Stomach smooth muscle (tissue), 2 donors: ENCODE measurements around the gene HMCES.

Source experiments
- H3K27ac ChIP-seq: one replicate; pipeline ENCODE4 v1.7.0; 2013; ENCODE audit warnings: mild to moderate bottlenecking, low read length, inconsistent platforms
- H3K27me3 ChIP-seq, 2 donors: one replicate each; pipeline ENCODE4 v1.7.0; 2013; ENCODE audit warnings: low read length in 2 of 2; ENCODE audit not compliant: insufficient read depth in 2 of 2, control insufficient read depth in 1 of 2
- H3K36me3 ChIP-seq, 2 donors: one replicate each; pipeline ENCODE4 v1.7.0; 2013; ENCODE audit warnings: low read length in 2 of 2; ENCODE audit not compliant: control insufficient read depth in 2 of 2, insufficient read depth in 2 of 2
- H3K4me1 ChIP-seq: one replicate; pipeline ENCODE4 v1.7.0; 2013; ENCODE audit warnings: low read length; ENCODE audit not compliant: control insufficient read depth, insufficient read depth
- H3K4me3 ChIP-seq, 2 donors: one replicate each; pipeline ENCODE4 v1.7.0; 2013; ENCODE audit warnings: low read length in 2 of 2
- H3K9ac ChIP-seq, 2 donors: one replicate each; pipeline ENCODE4 v1.7.0; 2013; ENCODE audit warnings: low read length in 2 of 2, mild to moderate bottlenecking in 1 of 2
- H3K9me3 ChIP-seq, 2 donors: one replicate each; pipeline ENCODE4 v1.7.0; 2013; ENCODE audit warnings: low read length in 2 of 2; ENCODE audit not compliant: control insufficient read depth in 2 of 2
- donor health status: healthy.
- donor health status: Pancreatic carcinoma.

Gene HMCES

DNA sequence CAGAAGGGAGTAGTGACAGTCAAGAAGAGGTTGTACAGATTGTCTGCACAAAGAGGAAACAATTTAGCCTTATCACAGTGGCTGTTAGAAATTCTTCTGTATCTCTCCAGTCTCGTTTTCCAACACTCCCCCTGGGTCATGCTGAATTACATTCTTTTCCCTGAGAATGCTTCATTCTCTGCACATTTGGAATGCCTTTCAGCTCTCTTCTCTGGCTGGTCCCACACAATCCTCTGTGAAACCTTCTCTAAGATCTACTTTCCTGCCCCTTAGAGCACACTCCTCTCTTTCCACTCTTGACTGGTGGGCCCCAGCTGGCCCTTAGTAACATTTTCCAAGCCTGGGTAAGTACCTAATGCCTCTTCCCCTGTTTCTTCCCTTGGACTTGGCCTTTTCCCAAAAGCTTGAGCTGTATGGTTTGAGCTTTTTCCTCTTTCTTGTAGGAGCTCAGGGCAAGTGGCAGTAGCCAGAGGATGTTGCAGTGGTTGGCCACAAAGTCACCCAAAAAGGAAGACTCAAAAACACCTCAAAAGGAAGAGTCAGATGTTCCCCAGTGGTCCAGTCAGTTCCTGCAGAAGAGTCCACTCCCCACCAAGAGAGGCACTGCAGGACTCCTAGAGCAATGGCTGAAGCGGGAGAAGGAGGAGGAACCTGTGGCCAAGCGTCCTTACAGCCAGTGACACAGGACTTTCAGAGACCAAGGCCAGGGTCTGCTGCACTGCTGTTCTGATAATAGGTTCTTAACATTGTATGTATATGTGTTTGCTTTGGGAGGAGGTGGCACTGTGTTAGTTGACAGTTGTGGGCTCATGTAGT is 25.7 kb downstream of the HMCES start:
- H3K27me3 ChIP-seq = no peaks in the 10 kb centered on the region
- H3K4me1 ChIP-seq = peaks cover 10% of the 10 kb centered on the region
- peaks cover 11 to 25% of the 10 kb centered on the region in 2 donors for H3K36me3 ChIP-seq
- no peak overlapping the region for H3K4me3 ChIP-seq
- H3K9me3 ChIP-seq = no peaks in the 10 kb centered on the region
- H3K9ac ChIP-seq = no peak overlapping the region
- H3K27ac ChIP-seq = peak overlapping the region; percentile 24

DNA sequence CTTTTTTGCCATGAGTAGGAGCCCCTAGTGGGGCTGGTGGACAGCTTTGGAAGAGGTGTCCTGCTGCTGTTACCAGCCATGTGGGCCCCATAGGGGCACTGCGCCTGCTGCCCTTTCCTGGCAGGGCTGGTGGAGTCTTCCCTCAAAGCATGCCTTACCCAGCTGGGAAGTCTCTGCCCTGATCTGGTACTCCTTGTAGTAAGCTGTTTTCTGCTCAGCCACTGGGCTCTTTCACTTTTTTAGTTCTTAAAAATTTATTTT is 26.2 kb downstream of the HMCES start:
- Histone ChIP-seq H3K27me3 (no peaks in the 10 kb centered on the region), H3K4me3 (no peak overlapping the region), H3K36me3 (peaks cover 11 to 23% of the 10 kb centered on the region in 2 donors), H3K9me3 (no peaks in the 10 kb centered on the region), H3K4me1 (peaks cover 10% of the 10 kb centered on the region), H3K27ac (peak overlapping the region; percentile 24), H3K9ac (no peak overlapping the region)

- H3K36me3 ChIP-seq = peaks cover 11 to 20% of the 10 kb centered on the region in 2 donors
Measured at GRCh38 chr3:129305592-129306091, 27.0 kb downstream of the HMCES start.

DNA sequence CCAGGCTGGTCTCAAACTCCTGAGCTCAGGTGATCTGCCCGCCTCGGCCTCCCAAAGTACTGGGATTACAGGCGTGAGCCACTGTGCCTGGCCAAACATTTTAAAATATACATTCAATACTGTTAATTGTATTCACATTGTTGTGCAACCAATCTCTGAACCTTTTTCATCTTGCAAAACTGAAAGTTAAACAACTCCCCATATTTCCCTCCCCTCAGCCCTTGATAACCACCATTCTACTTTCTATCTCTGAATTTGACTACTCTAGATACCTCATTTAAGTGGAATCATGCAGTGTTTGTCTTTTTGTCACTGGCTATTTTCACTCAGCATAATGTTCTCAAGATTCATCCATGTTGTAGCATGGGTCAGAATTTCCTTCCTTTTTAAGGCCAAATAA is 30.0 kb downstream of the HMCES start:
- no peak overlapping the region for H3K27ac ChIP-seq
- H3K4me1 ChIP-seq = peaks cover 11% of the 10 kb centered on the region
- H3K9ac ChIP-seq = no peak overlapping the region
- H3K27me3 ChIP-seq = no peaks in the 10 kb centered on the region
- no peak overlapping the region for H3K4me3 ChIP-seq
- H3K36me3 ChIP-seq = peaks cover 5 to 8% of the 10 kb centered on the region in 2 donors
- no peaks in the 10 kb centered on the region for H3K9me3 ChIP-seq

More at GRCh38 chr3:129305592-129306091, 27.0 kb downstream of the HMCES start:
- peak overlapping the region; percentile 21 to 71 for H3K4me3 ChIP-seq
- H3K27me3 ChIP-seq = no peaks in the 10 kb centered on the region
- H3K27ac ChIP-seq = peak overlapping the region; percentile 78
- peak overlapping the region; percentile 49 to 66 for H3K9ac ChIP-seq
- H3K9me3 ChIP-seq = no peaks in the 10 kb centered on the region
- peaks cover 10% of the 10 kb centered on the region for H3K4me1 ChIP-seq

DNA sequence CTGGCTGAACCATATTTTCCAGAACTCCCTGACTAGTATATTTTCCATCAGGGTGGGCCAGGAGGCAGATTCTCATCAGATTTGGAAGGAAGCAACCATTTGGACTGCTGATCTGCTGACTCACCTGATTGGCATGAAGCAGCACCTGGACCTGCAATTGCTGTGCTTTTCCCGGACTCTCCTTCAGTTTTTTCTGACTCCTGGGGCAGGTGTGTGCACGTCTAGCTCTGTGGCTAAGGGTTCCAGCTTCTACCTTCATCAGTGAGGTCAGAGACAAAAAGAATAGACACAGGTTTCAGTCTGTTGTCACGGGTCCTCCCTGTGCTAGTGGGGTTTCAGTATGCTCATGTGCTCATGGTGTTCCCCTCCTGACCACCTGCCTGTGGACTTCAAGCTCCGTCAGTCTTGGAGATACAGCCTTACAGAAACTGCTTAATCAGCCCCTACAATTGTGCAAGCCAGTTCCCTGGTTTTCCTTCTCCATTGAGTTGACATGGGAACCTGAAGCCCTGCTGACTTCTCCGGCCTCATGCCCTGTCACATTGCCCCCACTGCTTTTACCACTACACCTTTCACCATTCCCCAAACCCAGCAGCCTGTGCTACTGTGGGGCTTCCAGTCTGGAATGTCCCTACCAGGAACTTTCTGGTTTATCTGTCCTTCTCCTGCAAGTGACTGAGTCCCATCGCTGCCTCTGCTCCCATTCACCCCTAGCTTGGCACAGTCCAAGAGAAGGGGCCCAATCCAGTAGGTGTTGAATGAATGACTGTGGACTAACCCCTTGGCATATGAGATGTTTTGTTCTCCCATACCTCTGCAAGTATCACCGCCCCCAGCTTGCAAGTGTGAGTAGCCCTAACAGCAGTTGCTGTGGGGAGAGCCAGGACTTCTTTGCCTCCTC is 31.7 kb downstream of the HMCES start:
- H3K27me3 ChIP-seq = no peaks in the 10 kb centered on the region
- H3K4me3 ChIP-seq = no peak overlapping the region
- no peak overlapping the region for H3K27ac ChIP-seq
- no peaks in the 10 kb centered on the region for H3K9me3 ChIP-seq
- peaks cover 9% of the 10 kb centered on the region for H3K4me1 ChIP-seq
- H3K9ac ChIP-seq = no peak overlapping the region
- no peaks in the 10 kb centered on the region for H3K36me3 ChIP-seq

- no peak overlapping the region for H3K9ac ChIP-seq
- no peaks in the 10 kb centered on the region for H3K9me3 ChIP-seq
- no peak overlapping the region for H3K27ac ChIP-seq
- no peaks in the 10 kb centered on the region for H3K27me3 ChIP-seq
- no peaks in the 10 kb centered on the region for H3K36me3 ChIP-seq
- peaks cover 7% of the 10 kb centered on the region for H3K4me1 ChIP-seq
- no peak overlapping the region for H3K4me3 ChIP-seq
Measured at GRCh38 chr3:129311054-129311902, 32.6 kb downstream of the HMCES start.

GRCh38 chr3:129312021-129312639 is 33.5 kb downstream of the HMCES start:
- Histone ChIP-seq H3K4me3 (no peak overlapping the region), H3K27me3 (no peaks in the 10 kb centered on the region), H3K27ac (peak overlapping the region; percentile 87)

DNA sequence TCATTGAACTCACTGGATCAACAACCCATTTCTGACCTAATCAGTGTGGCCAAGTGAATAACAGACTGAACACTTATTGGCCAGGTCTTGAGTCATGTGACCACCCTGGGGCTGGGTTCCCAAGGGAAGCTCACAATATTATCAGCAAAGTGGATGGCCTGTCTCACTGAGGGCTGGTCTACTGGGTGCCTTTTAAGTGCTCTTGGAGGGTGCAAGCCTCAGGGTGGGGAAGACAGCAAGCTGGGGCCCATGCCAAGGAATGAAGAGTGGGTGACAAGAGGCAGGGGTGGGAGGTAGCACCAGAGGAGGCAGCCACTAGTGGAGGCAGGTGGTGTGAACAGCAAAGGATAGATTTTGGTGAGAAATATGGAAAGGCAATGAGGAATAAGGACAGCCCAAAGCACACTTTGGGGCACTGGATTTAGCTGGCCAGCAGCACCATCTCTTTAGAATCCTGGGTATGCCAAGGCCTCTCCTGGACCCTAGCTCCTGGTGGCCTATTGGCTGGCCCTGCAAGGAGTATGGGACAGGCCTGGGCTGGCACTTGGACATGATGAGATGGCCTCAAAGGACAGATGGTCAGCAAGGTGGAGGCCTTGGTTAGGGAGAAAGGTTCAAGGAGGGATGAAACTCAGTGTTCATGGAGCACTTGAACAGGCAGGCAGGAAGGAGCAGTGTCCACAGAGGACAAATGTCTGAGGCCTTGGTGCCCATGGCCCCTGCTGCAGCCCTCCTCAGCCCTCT is 34.2 kb downstream of the HMCES start:
- H3K9ac ChIP-seq = no peak overlapping the region
- no peaks in the 10 kb centered on the region for H3K36me3 ChIP-seq
- H3K27ac ChIP-seq = peak overlapping the region; percentile 87
- H3K9me3 ChIP-seq = no peaks in the 10 kb centered on the region
- H3K4me1 ChIP-seq = peaks cover 18% of the 10 kb centered on the region
- no peaks in the 10 kb centered on the region for H3K27me3 ChIP-seq
- no peak overlapping the region for H3K4me3 ChIP-seq

More at GRCh38 chr3:129312021-129312639, 33.5 kb downstream of the HMCES start:
- Histone ChIP-seq H3K9ac (no peak overlapping the region), H3K4me1 (peaks cover 13% of the 10 kb centered on the region), H3K36me3 (no peaks in the 10 kb centered on the region), H3K9me3 (no peaks in the 10 kb centered on the region)

GRCh38 chr3:129313415-129313664 is 34.7 kb downstream of the HMCES start:
- Histone ChIP-seq H3K4me1 (peaks cover 23% of the 10 kb centered on the region), H3K27me3 (no peaks in the 10 kb centered on the region), H3K4me3 (no peak overlapping the region), H3K27ac (peak overlapping the region; percentile 87), H3K9me3 (no peaks in the 10 kb centered on the region), H3K36me3 (no peaks in the 10 kb centered on the region), H3K9ac (no peak overlapping the region)
